Measurements from ENCODE around the gene FOXP1. TPM values are rescaled to one million over a fixed set of nuclear protein-coding genes. Genes with fewer than 3 reads are reported as not detected.

Gene FOXP1
- total RNA-seq, 4 donors from 2014 or later: 13.2 to 46.6 (median 29.2) TPM

DNA sequence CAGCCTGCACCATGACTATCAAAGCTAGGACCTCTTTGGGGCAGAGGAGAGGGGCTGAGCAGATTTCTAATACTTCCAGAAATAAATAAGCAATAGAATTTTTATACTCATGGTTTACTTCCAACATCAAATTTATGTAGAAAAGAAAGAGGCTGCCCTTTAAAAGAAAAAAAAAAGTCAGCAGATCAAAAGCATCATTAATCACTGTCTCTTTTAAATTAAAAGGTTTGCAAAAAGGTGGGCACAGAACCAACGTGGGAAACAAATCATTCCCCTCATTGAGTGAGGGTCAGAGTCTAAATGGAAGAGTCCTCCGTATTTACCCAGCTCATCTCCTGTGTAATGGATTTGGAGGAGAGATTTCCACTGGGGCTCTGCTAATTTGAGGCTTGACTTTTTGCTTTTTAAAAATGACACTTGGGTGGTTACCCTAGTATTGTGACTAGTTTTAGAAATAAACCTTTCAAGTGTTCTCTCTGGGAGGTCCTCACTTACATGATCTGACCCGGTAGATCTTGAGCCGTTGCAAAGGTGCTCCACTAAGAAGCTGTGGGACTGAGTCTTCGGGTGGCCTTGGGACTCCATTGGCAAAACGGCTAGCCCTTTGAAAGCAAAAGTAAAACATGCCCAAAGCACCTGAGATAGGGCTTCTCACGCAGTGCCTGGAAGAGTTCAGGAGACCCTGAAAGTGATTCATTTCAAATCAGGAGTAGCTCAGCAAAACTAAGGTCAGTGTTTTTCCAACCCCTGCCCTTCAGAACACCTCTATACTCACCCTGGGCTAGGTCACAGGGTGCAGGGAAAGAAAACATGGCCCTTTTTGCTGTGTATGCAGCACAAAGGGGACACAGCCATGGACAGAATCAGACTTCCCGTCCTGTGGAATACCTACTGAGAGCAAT, 320.9 kb downstream of the FOXP1 start:
- Histone ChIP-seq H3K4me1 (no peaks in the 10 kb centered on the region), H3K9me3 (no peaks in the 10 kb centered on the region), H3K27me3 (no peaks in the 10 kb centered on the region), H3K27ac (no peak overlapping the region), H3K36me3 (no peaks in the 10 kb centered on the region), H3K4me3 (no peak overlapping the region)
- in situ Hi-C loops (cut with MboI; ENCODE audit: low sequenced_read_pairs in 4 of 4) (no loop called here), intact Hi-C loops (cut with DNase I; ENCODE audit: low total_unique reads) (no loop called here)
- no peak for TF ChIP-seq POLR2A (IDR thresholded peaks at IDR 0.05)
- TF ChIP-seq, protein P1, sequence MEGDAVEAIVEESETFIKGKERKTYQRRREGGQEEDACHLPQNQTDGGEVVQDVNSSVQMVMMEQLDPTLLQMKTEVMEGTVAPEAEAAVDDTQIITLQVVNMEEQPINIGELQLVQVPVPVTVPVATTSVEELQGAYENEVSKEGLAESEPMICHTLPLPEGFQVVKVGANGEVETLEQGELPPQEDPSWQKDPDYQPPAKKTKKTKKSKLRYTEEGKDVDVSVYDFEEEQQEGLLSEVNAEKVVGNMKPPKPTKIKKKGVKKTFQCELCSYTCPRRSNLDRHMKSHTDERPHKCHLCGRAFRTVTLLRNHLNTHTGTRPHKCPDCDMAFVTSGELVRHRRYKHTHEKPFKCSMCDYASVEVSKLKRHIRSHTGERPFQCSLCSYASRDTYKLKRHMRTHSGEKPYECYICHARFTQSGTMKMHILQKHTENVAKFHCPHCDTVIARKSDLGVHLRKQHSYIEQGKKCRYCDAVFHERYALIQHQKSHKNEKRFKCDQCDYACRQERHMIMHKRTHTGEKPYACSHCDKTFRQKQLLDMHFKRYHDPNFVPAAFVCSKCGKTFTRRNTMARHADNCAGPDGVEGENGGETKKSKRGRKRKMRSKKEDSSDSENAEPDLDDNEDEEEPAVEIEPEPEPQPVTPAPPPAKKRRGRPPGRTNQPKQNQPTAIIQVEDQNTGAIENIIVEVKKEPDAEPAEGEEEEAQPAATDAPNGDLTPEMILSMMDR (IDR thresholded peaks at IDR 0.05 in 4 of 5, conservative IDR thresholded peaks at IDR 0.05 in 1 of 5): no peak
- ATAC-seq: no peak
- DNase-seq: no peak

DNA sequence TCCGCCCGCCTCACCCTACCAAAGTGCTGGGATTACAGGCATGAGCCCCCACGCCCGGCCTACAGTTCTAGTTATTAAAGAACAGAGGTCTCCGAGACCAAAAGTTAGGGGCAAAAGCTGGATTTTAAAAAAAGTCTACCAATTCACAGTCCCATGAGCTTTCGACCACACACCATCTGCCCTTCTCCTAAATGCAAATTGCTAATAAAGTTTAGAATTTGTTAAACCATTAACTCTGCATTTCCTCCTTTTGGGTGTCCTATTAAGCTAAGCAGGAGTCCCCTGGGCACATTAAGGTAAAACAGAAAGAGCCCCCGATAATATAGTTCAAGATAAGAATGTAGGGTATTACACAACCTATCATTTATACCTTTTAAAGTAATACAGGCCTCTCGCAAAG, 322.7 kb downstream of the FOXP1 start:
- DNase-seq (no peak), ATAC-seq (no peak)
- TF ChIP-seq, protein P1 (IDR thresholded peaks at IDR 0.05 in 4 of 5, conservative IDR thresholded peaks at IDR 0.05 in 1 of 5): no peak
- no peak for TF ChIP-seq POLR2A (IDR thresholded peaks at IDR 0.05)
- Histone ChIP-seq H3K4me1 (no peaks in the 10 kb centered on the region), H3K4me3 (no peak overlapping the region), H3K27ac (no peak overlapping the region), H3K36me3 (no peaks in the 10 kb centered on the region), H3K27me3 (no peaks in the 10 kb centered on the region), H3K9me3 (no peaks in the 10 kb centered on the region)
- intact Hi-C loops (cut with DNase I; ENCODE audit: low total_unique reads): no loop called here
- in situ Hi-C loops (cut with MboI; ENCODE audit: low sequenced_read_pairs in 4 of 4): no loop called here

DNA sequence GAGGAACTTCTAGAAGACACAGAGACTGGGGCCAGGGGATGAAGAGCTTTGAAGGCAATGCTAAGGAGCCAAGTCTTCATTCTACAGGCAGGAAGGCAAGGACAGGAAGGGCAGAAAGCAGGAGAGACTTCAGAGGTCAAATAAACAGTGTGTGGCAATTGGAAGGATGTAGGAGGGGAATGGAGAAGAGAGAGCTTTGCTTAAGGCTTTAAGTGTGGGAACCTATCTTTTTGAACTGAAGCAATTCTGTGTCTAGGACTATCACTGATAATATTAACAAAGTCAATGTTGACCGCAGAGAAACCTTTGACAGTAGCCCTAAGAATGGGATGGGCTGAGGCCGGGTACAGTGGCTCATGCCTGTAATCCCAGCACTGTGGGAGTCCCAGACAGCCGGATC, 325.0 kb downstream of the FOXP1 start:
- no peak for TF ChIP-seq POLR2A (IDR thresholded peaks at IDR 0.05)
- TF ChIP-seq, protein P1 (IDR thresholded peaks at IDR 0.05 in 4 of 5, conservative IDR thresholded peaks at IDR 0.05 in 1 of 5): no peak
- Histone ChIP-seq H3K9me3 (no peaks in the 10 kb centered on the region), H3K4me1 (peaks cover 0 to 5% of the 10 kb centered on the region in 2 donors), H3K36me3 (no peaks in the 10 kb centered on the region), H3K4me3 (no peak overlapping the region), H3K27me3 (no peaks in the 10 kb centered on the region), H3K27ac (no peak overlapping the region)
- in situ Hi-C loops (cut with MboI; ENCODE audit: low sequenced_read_pairs in 4 of 4) (no loop called here), intact Hi-C loops (cut with DNase I; ENCODE audit: low total_unique reads) (no loop called here)
- ATAC-seq: no peak
- DNase-seq: no peak

DNA sequence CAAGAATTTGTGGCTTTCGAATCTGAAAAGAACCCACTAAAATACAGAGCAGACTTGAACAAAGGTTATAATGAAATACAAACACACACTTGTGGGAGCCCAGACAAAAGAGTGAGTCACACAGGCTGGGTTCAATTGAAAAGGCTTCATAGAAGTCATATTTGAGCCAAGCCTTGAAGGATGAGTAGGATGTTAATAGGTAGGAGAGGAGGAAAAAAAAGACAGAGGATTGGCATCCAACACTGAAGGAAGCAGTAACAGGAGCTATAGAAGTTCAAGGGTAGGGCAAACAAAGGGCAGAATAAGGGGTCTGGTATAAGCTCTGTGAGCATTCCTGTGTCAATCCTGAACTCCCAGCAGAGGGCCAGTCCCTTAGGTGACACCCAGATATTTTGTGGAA, 325.4 kb downstream of the FOXP1 start:
- in situ Hi-C loops (cut with MboI; ENCODE audit: low sequenced_read_pairs in 4 of 4) (no loop called here), intact Hi-C loops (cut with DNase I; ENCODE audit: low total_unique reads) (no loop called here)
- Histone ChIP-seq H3K4me3 (no peak overlapping the region), H3K36me3 (no peaks in the 10 kb centered on the region), H3K9me3 (no peaks in the 10 kb centered on the region), H3K27ac (no peak overlapping the region), H3K27me3 (no peaks in the 10 kb centered on the region), H3K4me1 (peaks cover 0 to 5% of the 10 kb centered on the region in 2 donors)
- TF ChIP-seq, protein P1 (IDR thresholded peaks at IDR 0.05 in 4 of 5, conservative IDR thresholded peaks at IDR 0.05 in 1 of 5): no peak
- no peak for ATAC-seq
- DNase-seq: no peak
